ENCODE results near the gene RXYLT1.

DNA sequence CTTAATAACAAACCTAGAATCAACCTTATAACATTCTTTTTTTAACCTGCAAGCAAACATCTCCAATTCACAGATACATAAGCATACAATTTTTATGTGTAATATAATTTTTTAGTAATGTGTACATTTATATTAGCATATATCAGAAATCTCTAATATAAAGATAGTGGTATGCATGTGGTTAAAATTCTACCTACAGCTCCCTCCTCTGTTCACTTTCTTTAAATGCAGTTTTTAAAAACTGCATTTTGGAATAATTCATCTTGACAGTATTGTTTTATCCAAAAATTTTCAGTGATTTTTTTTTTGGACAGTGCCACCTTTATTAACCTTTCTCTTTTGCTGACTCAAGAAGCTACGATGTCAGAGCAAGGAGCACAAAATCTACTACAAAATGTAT is 13.2 kb upstream of the RXYLT1 start:
- TF ChIP-seq, protein P1, sequence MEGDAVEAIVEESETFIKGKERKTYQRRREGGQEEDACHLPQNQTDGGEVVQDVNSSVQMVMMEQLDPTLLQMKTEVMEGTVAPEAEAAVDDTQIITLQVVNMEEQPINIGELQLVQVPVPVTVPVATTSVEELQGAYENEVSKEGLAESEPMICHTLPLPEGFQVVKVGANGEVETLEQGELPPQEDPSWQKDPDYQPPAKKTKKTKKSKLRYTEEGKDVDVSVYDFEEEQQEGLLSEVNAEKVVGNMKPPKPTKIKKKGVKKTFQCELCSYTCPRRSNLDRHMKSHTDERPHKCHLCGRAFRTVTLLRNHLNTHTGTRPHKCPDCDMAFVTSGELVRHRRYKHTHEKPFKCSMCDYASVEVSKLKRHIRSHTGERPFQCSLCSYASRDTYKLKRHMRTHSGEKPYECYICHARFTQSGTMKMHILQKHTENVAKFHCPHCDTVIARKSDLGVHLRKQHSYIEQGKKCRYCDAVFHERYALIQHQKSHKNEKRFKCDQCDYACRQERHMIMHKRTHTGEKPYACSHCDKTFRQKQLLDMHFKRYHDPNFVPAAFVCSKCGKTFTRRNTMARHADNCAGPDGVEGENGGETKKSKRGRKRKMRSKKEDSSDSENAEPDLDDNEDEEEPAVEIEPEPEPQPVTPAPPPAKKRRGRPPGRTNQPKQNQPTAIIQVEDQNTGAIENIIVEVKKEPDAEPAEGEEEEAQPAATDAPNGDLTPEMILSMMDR (IDR thresholded peaks at IDR 0.05; ENCODE audit: control extremely low read depth in 1 of 3, insufficient read depth in 1 of 3, low read depth in 1 of 3, low read length in 3 of 3), result no peak
- TF ChIP-seq USF2 (IDR thresholded peaks at IDR 0.05; ENCODE audit: low read length), result no peak
- TF ChIP-seq E2F6 (IDR thresholded peaks at IDR 0.05), result no peak
